Pancreas (tissue), 10 donors: ENCODE results near the gene CMKLR1. TPM values are rescaled to one million over a fixed set of nuclear protein-coding genes. Genes with fewer than 3 reads are reported as not detected.

Source experiments
- ATAC-seq, 4 donors: fragments of 200-7000 bp; cut with Tn5 transposase; one replicate each; pipeline versions ENCODE4 v1.8.0 to v1.9.1; 2020; ENCODE audit warnings: mild to moderate bottlenecking in 4 of 4, moderate library complexity in 4 of 4
- DNase-seq, 6 donors: peaks; one replicate each; pipeline ENCODE4 v3.0.0-alpha.2; 2020
- FAIRE-seq: peaks from 2 replicates; lab custom pipeline; 2012; peaks lifted over from hg19 to GRCh38; lab: Jason Lieb, UNC
- H3K27ac ChIP-seq, 4 donors: fragments of 200-600 bp; sonication (generic); 1 replicate in 3 of 4; 2 replicates in 1 of 4; pipeline versions ENCODE4 v1.5.0 to v1.8.0; 2020
- H3K27me3 ChIP-seq, 4 donors: fragments of 200-600 bp; one replicate each; pipeline ENCODE4 v1.8.0; 2021
- H3K36me3 ChIP-seq, 3 donors: fragments of 200-600 bp; sonication (generic) in 1 of 3; one replicate each; pipeline versions ENCODE4 v1.5.0 to v1.8.0; 2020 to 2021
- H3K4me1 ChIP-seq, 3 donors: fragments of 200-600 bp; one replicate each; pipeline ENCODE4 v1.8.0; 2021
- H3K4me3 ChIP-seq, 4 donors: fragments of 200-600 bp; sonication (generic) in 2 of 4; one replicate each; pipeline versions ENCODE4 v1.5.0 to v1.8.0; 2020 to 2021
- H3K9me3 ChIP-seq, 4 donors: fragments of 200-600 bp; one replicate each; pipeline ENCODE4 v1.8.0; 2021
- CTCF ChIP-seq, 4 donors: fragments of 200-600 bp; sonication (generic) in 3 of 4; IDR thresholded peaks; one replicate each; pipeline versions ENCODE4 v1.5.0 to v1.8.0; 2021; ENCODE audit warnings: antibody characterized with exemption in 4 of 4
- WGBS, 2 donors: extraction: QIAGEN DNeasy Blood & Tissue Kit; methylation state at CpG; one replicate each; pipeline ENCODE4 v1.1.7; 2013; 5-methylcytosine and 5-hydroxymethylcytosine counted together
- intact Hi-C, 3 donors: fragments of 100-400 bp; cut with DNase I; formaldehyde crosslinking; loops; one replicate each; pipeline versions ENCODE4 v1.11.1 to v1.14.2; 2022
- polyA plus RNA-seq, 2 donors: library from polyadenylated mRNA; stranded (reverse); fragments of 200-250 nt; gene quantifications; one replicate each; pipeline ENCODE4 v1.2.3, GENCODE V29; 2013
- total RNA-seq, 6 donors: library from RNA; stranded (reverse); fragmentation: NEBNext Ultra II Directional in 4 of 6; extraction: Animal tissue kit (Norgen Biotek cat#: 25700) in 4 of 6; gene quantifications; one replicate each; pipeline versions ENCODE4 v1.2.1 to v1.2.4, GENCODE V29; 2021 to 2023
- donor health status: healthy with polysubstance abuse.
- donor health status: DM: no; HTN: no; CAD: no; lungs with moderate emphysema.
- donor health status: DM: no; HTN: no; CAD: no.
- donor health status: control.
- donor health status: control.
- donor health status: Bipolar disorder and iron deficiency.
- donor health status: DM: yes; HTN: yes; CAD: no.
- donor health status: DM: no; HTN: no; CAD: no.
- donor health status: DM: no; HTN: no; CAD: no.
- donor health status: DM: yes; HTN: yes; CAD: no.

Gene CMKLR1
- total and polyA plus RNA-seq, 8 donors, result 0.95 to 7.4 (median 1.4) TPM

- ATAC-seq, result no peak
- H3K9me3 ChIP-seq, result no peaks in the 10 kb centered on the region
- no peak for FAIRE-seq
- no peaks in the 10 kb centered on the region for H3K27me3 ChIP-seq
- no peaks in the 10 kb centered on the region for H3K36me3 ChIP-seq
- intact Hi-C loops, result no loop called here
- no peak for DNase-seq
- no peak overlapping the region for H3K4me3 ChIP-seq
- no peak overlapping the region for H3K27ac ChIP-seq
- no peak for TF ChIP-seq CTCF (IDR thresholded peaks at IDR 0.05)
- H3K4me1 ChIP-seq, result no peaks in the 10 kb centered on the region
Measured at GRCh38 chr12:108360487-108360886, 21.4 kb upstream of the CMKLR1 start.

GRCh38 chr12:108360057-108360456, 20.9 kb upstream of the CMKLR1 start:
- Histone ChIP-seq H3K27ac (no peak overlapping the region), H3K9me3 (no peaks in the 10 kb centered on the region), H3K4me1 (no peaks in the 10 kb centered on the region), H3K36me3 (no peaks in the 10 kb centered on the region), H3K27me3 (no peaks in the 10 kb centered on the region), H3K4me3 (no peak overlapping the region)
- DNase-seq (no peak), FAIRE-seq (no peak), ATAC-seq (no peak)
- no peak for TF ChIP-seq CTCF (IDR thresholded peaks at IDR 0.05)
- intact Hi-C loops, result no loop called here

- TF ChIP-seq CTCF (IDR thresholded peaks at IDR 0.05), result no peak
- Histone ChIP-seq H3K9me3 (no peaks in the 10 kb centered on the region), H3K27me3 (no peaks in the 10 kb centered on the region), H3K36me3 (no peaks in the 10 kb centered on the region), H3K4me1 (no peaks in the 10 kb centered on the region), H3K27ac (no peak overlapping the region), H3K4me3 (no peak overlapping the region)
- DNase-seq, result no peak
- FAIRE-seq, result no peak
- intact Hi-C loops, result no loop called here
- no peak for ATAC-seq
- WGBS, 2 donors, result 28 to 29% methylated on average over 7 of the region's 7 CpGs
Measured at GRCh38 chr12:108358580-108358965, 19.5 kb upstream of the CMKLR1 start.

GRCh38 chr12:108357834-108358579, 18.9 kb upstream of the CMKLR1 start:
- no peaks in the 10 kb centered on the region for H3K9me3 ChIP-seq
- intact Hi-C loops, result no loop called here
- no peaks in the 10 kb centered on the region for H3K27me3 ChIP-seq
- ATAC-seq, result no peak
- DNase-seq, result no peak
- no peak for FAIRE-seq
- no peak overlapping the region for H3K27ac ChIP-seq
- no peaks in the 10 kb centered on the region for H3K4me1 ChIP-seq
- WGBS, 2 donors, result 66 to 67% methylated on average over 2 of the region's 2 CpGs
- no peaks in the 10 kb centered on the region for H3K36me3 ChIP-seq
- no peak overlapping the region for H3K4me3 ChIP-seq
- no peak for TF ChIP-seq CTCF (IDR thresholded peaks at IDR 0.05)
